IPS-18a (cell line): ENCODE data around the gene PGK1.
"Not testable (repeated sequence)": the region's sequence is repeated elsewhere in the genome, so short reads cannot be mapped to it uniquely, and the experiment has no call there.

Experiments
- H3K27ac ChIP-seq: one replicate; pipeline ENCODE4 v1.5.1; 2013; ENCODE audit warnings: low read length
- H3K27me3 ChIP-seq: one replicate; pipeline ENCODE4 v1.6.1; 2013; ENCODE audit warnings: mild to moderate bottlenecking, low read length; ENCODE audit not compliant: control insufficient read depth, insufficient read depth
- H3K36me3 ChIP-seq: one replicate; pipeline ENCODE4 v1.6.1; 2013; ENCODE audit warnings: low read depth, low read length; ENCODE audit not compliant: control insufficient read depth
- H3K4me1 ChIP-seq: one replicate; pipeline ENCODE4 v1.6.1; 2013; ENCODE audit warnings: low read depth, low read length; ENCODE audit not compliant: control insufficient read depth
- H3K4me3 ChIP-seq: one replicate; pipeline ENCODE4 v1.5.1; 2013; ENCODE audit warnings: low read length
- H3K9ac ChIP-seq: one replicate; pipeline ENCODE4 v1.6.1; 2013; ENCODE audit warnings: mild to moderate bottlenecking, low read length, moderate library complexity
- H3K9me3 ChIP-seq: one replicate; pipeline ENCODE4 v1.6.1; 2013; ENCODE audit warnings: low read depth, low read length; ENCODE audit not compliant: control insufficient read depth

PGK1 gene

GRCh38 chrX:78103623-78104446, at the start of gene PGK1:
PGK1 (plus strand) TSS chrX:78104248; CDS start chrX:78104341, 93 bp downstream.
- H3K9ac ChIP-seq = peak within 1 kb of the TSS; percentile 91
- no peaks in the 10 kb centered on the region for H3K27me3 ChIP-seq
- H3K9me3 ChIP-seq = peaks cover 9% of the 10 kb centered on the region
- H3K36me3 ChIP-seq = peaks cover 5% of the 10 kb centered on the region
- H3K27ac ChIP-seq = peak within 1 kb of the TSS; percentile 67
- peaks cover 9% of the 10 kb centered on the region for H3K4me1 ChIP-seq
- peak within 1 kb of the TSS; percentile 86 for H3K4me3 ChIP-seq

GRCh38 chrX:78063687-78064086, 40.4 kb upstream of the PGK1 start:
- Histone ChIP-seq H3K9me3 (peaks cover 7% of the 10 kb centered on the region), H3K4me3 (no peak overlapping the region), H3K9ac (no peak overlapping the region), H3K27ac (no peak overlapping the region), H3K4me1 (no peaks in the 10 kb centered on the region), H3K36me3 (no peaks in the 10 kb centered on the region), H3K27me3 (no peaks in the 10 kb centered on the region)

GRCh38 chrX:78064152-78064551, 39.9 kb upstream of the PGK1 start:
- H3K27me3 ChIP-seq = no peaks in the 10 kb centered on the region
- H3K4me1 ChIP-seq = no peaks in the 10 kb centered on the region
- H3K36me3 ChIP-seq = no peaks in the 10 kb centered on the region
- H3K9ac ChIP-seq = no peak overlapping the region
- H3K27ac ChIP-seq = no peak overlapping the region
- peaks cover 12% of the 10 kb centered on the region for H3K9me3 ChIP-seq
- H3K4me3 ChIP-seq = no peak overlapping the region

- peaks cover 19% of the 10 kb centered on the region for H3K9me3 ChIP-seq
- H3K27ac ChIP-seq, H3K4me1 ChIP-seq, H3K27me3 ChIP-seq, H3K4me3 ChIP-seq, H3K9ac ChIP-seq, H3K36me3 ChIP-seq: not testable (repeated sequence)
Measured at GRCh38 chrX:78064698-78065601, 39.1 kb upstream of the PGK1 start.

- Histone ChIP-seq H3K27me3 (no peaks in the 10 kb centered on the region), H3K9ac (no peak overlapping the region), H3K4me3 (no peak overlapping the region), H3K27ac (no peak overlapping the region), H3K4me1 (no peaks in the 10 kb centered on the region), H3K36me3 (no peaks in the 10 kb centered on the region), H3K9me3 (peaks cover 25% of the 10 kb centered on the region)
Measured at GRCh38 chrX:78066110-78066509, 37.9 kb upstream of the PGK1 start.

- Histone ChIP-seq H3K27me3 (no peaks in the 10 kb centered on the region), H3K36me3 (no peaks in the 10 kb centered on the region), H3K9me3 (peaks cover 37% of the 10 kb centered on the region), H3K4me1 (no peaks in the 10 kb centered on the region), H3K4me3 (no peak overlapping the region), H3K9ac (no peak overlapping the region), H3K27ac (no peak overlapping the region)
Measured at GRCh38 chrX:78071331-78071730, 32.7 kb upstream of the PGK1 start.

GRCh38 chrX:78073147-78074077, 30.6 kb upstream of the PGK1 start:
- not testable (repeated sequence) for H3K27ac ChIP-seq, H3K4me3 ChIP-seq, H3K36me3 ChIP-seq, H3K4me1 ChIP-seq, H3K9ac ChIP-seq, H3K27me3 ChIP-seq
- H3K9me3 ChIP-seq = peaks cover 34% of the 10 kb centered on the region

GRCh38 chrX:78074088-78074487, 30.0 kb upstream of the PGK1 start:
- Histone ChIP-seq H3K4me3 (no peak overlapping the region), H3K9ac (no peak overlapping the region), H3K9me3 (peaks cover 30% of the 10 kb centered on the region), H3K27me3 (no peaks in the 10 kb centered on the region), H3K4me1 (no peaks in the 10 kb centered on the region), H3K27ac (no peak overlapping the region), H3K36me3 (no peaks in the 10 kb centered on the region)

- Histone ChIP-seq H3K27me3 (no peaks in the 10 kb centered on the region), H3K36me3 (no peaks in the 10 kb centered on the region), H3K27ac (no peak overlapping the region), H3K4me3 (no peak overlapping the region), H3K4me1 (no peaks in the 10 kb centered on the region), H3K9ac (no peak overlapping the region), H3K9me3 (peaks cover 16% of the 10 kb centered on the region)
Measured at GRCh38 chrX:78075787-78076389, 28.2 kb upstream of the PGK1 start.

- H3K27me3 ChIP-seq, H3K36me3 ChIP-seq, H3K9me3 ChIP-seq, H3K27ac ChIP-seq, H3K9ac ChIP-seq, H3K4me3 ChIP-seq, H3K4me1 ChIP-seq: not testable (repeated sequence)
Measured at GRCh38 chrX:78081413-78081812, 22.6 kb upstream of the PGK1 start.

- Histone ChIP-seq H3K36me3 (no peaks in the 10 kb centered on the region), H3K9ac (no peak overlapping the region), H3K9me3 (peaks cover 9% of the 10 kb centered on the region), H3K4me3 (no peak overlapping the region), H3K4me1 (no peaks in the 10 kb centered on the region), H3K27ac (no peak overlapping the region), H3K27me3 (no peaks in the 10 kb centered on the region)
Measured at GRCh38 chrX:78092296-78092695, 11.8 kb upstream of the PGK1 start.
